PC-3 (cell line): ENCODE measurements around the gene ATP10A. TPM values are rescaled to one million over a fixed set of nuclear protein-coding genes. Genes with fewer than 3 reads are reported as not detected.

Experiments
- ATAC-seq: fragments of 200-7000 bp; cut with Tn5 transposase; 2 replicates; pipeline ENCODE4 v1.9.1; 2020; ENCODE audit warnings: mild to moderate bottlenecking, moderate library complexity
- BruUV-seq: library from RNA; stranded (reverse); fragments of 400-500 nt; replicated peaks from 2 replicates; lab custom pipeline; 2021; lab: Mats Ljungman, UMichigan
- CTCF ChIA-PET: fragments of 300-600 bp; sonication (Branson Sonifier 250); formaldehyde crosslinking; loops from one replicate; lab custom pipeline; 2022; ENCODE audit warnings: antibody characterized with exemption; lab: Charles Lee
- POLR2A ChIA-PET: fragments of 300-600 bp; sonication (Branson Sonifier 250); formaldehyde crosslinking; loops from one replicate; lab custom pipeline; 2022; ENCODE audit warnings: antibody characterized with exemption; ENCODE audit not compliant: unreplicated experiment; lab: Charles Lee
- DNase-seq: peaks from one replicate; pipeline ENCODE4 v3.0.0-alpha.2; 2015
- H2AFZ ChIP-seq: fragments of 300-600 bp; sonication (generic); 2 replicates; pipeline ENCODE4 v1.6.0; 2016; ENCODE audit warnings: antibody characterized with exemption, low read length
- H3F3A ChIP-seq: fragments of 300-600 bp; sonication (generic); one replicate; pipeline ENCODE4 v1.6.0; 2017; ENCODE audit warnings: antibody characterized with exemption, low read length, control low read depth, mild to moderate bottlenecking; ENCODE audit not compliant: unreplicated experiment
- H3K27ac ChIP-seq: fragments of 300-600 bp; sonication (generic); 2 replicates; pipeline ENCODE4 v1.5.1; 2016; ENCODE audit warnings: mild to moderate bottlenecking, low read length
- H3K27me3 ChIP-seq: fragments of 300-600 bp; sonication (generic); 2 replicates; pipeline ENCODE4 v1.6.1; 2016; ENCODE audit warnings: low read length, mixed read lengths
- H3K36me3 ChIP-seq: fragments of 300-600 bp; sonication (generic); 2 replicates; pipeline ENCODE4 v1.6.1; 2016; ENCODE audit warnings: low read depth, mixed run types, low read length, mixed read lengths
- H3K4me1 ChIP-seq: fragments of 300-600 bp; sonication (generic); 2 replicates; pipeline ENCODE4 v1.5.1; 2016; ENCODE audit warnings: low read length; ENCODE audit not compliant: insufficient read depth
- H3K4me2 ChIP-seq: fragments of 300-600 bp; sonication (generic); 2 replicates; pipeline ENCODE4 v1.6.0; 2016; ENCODE audit warnings: low read length
- H3K4me3 ChIP-seq: fragments of 300-600 bp; sonication (generic); 2 replicates; pipeline ENCODE4 v1.5.1; 2016; ENCODE audit warnings: mild to moderate bottlenecking, low read length, mixed read lengths
- H3K79me2 ChIP-seq: fragments of 300-600 bp; sonication (generic); 2 replicates; pipeline ENCODE4 v1.6.1; 2017; ENCODE audit warnings: low read length, mixed read lengths
- H3K9ac ChIP-seq: fragments of 300-600 bp; sonication (generic); 2 replicates; pipeline ENCODE4 v1.6.0; 2016; ENCODE audit warnings: mild to moderate bottlenecking, low read length
- H3K9me2 ChIP-seq: fragments of 300-600 bp; sonication (generic); replicated peaks from 2 replicates; pipeline ENCODE4 v1.6.1; 2016; ENCODE audit warnings: mixed run types, low read length, mixed read lengths
- H3K9me3 ChIP-seq: fragments of 300-600 bp; sonication (generic); 2 replicates; pipeline ENCODE4 v1.6.1; 2016; ENCODE audit warnings: low read length, mixed read lengths
- H4K20me1 ChIP-seq: fragments of 300-600 bp; sonication (generic); 2 replicates; pipeline ENCODE4 v1.6.1; 2016; ENCODE audit warnings: low read length, mixed read lengths
- EZH2 ChIP-seq: fragments of 300-600 bp; sonication (generic); IDR thresholded peaks from one replicate; pipeline ENCODE4 v1.6.1; 2017; ENCODE audit warnings: antibody characterized with exemption, mild to moderate bottlenecking, low read length; ENCODE audit not compliant: unreplicated experiment
- EZH2phosphoT487 ChIP-seq: fragments of 300-600 bp; sonication (generic); IDR thresholded peaks from 2 replicates; pipeline ENCODE4 v1.6.1; 2018; ENCODE audit warnings: mild to moderate bottlenecking, antibody characterized with exemption, low read length, borderline replicate concordance
- intact Hi-C: fragments of 100-400 bp; cut with micrococcal nuclease; formaldehyde crosslinking; loops from 2 replicates; pipeline ENCODE4 v1.9.0; 2023
- total RNA-seq: library from RNA; depleted of rRNA; stranded (reverse); fragments of >200 nt; gene quantifications from 2 replicates; pipeline ENCODE4 v1.2.3, GENCODE V29; 2014
- TF ChIP-seq, protein P1 (sequence below): fragments of 300-600 bp; sonication (generic); conservative IDR thresholded peaks from 2 replicates; pipeline ENCODE4 v1.5.1; 2017; ENCODE audit warnings: antibody characterized with exemption, low read depth, mild to moderate bottlenecking, low read length

The ATP10A gene
- total RNA-seq, 1 experiment from 2014 or later = 2.6 TPM

- H3K4me3 ChIP-seq = no peak overlapping the region
- no peaks in the 10 kb centered on the region for H3K27me3 ChIP-seq
- H3K27ac ChIP-seq = peak overlapping the region; percentile 47; the same call in 1 of the 2 replicates
- BruUV-seq = no TSS peak
- ChIA-PET CTCF (interaction anchor here (0.5 kb wide), 1 partner anchor 32 kb away, joined by 3 read pairs; no protein-coding TSS in a partner anchor), POLR2A (no interaction called here)
- H3K4me1 ChIP-seq = peaks cover 47% of the 10 kb centered on the region
- no peak for TF ChIP-seq EZH2
- TF ChIP-seq EZH2phosphoT487 = no peak
- TF ChIP-seq, protein P1, sequence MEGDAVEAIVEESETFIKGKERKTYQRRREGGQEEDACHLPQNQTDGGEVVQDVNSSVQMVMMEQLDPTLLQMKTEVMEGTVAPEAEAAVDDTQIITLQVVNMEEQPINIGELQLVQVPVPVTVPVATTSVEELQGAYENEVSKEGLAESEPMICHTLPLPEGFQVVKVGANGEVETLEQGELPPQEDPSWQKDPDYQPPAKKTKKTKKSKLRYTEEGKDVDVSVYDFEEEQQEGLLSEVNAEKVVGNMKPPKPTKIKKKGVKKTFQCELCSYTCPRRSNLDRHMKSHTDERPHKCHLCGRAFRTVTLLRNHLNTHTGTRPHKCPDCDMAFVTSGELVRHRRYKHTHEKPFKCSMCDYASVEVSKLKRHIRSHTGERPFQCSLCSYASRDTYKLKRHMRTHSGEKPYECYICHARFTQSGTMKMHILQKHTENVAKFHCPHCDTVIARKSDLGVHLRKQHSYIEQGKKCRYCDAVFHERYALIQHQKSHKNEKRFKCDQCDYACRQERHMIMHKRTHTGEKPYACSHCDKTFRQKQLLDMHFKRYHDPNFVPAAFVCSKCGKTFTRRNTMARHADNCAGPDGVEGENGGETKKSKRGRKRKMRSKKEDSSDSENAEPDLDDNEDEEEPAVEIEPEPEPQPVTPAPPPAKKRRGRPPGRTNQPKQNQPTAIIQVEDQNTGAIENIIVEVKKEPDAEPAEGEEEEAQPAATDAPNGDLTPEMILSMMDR = no peak
- intact Hi-C loops = no loop called here
- no peak; the same call in 1 of the 2 replicates for ATAC-seq
- H3K9me2 ChIP-seq = no peaks in the 10 kb centered on the region
- H3K36me3 ChIP-seq = no peaks in the 10 kb centered on the region
- H2AFZ ChIP-seq = no peak overlapping the region
- no peaks in the 10 kb centered on the region for H3K9me3 ChIP-seq
- DNase-seq = peak; percentile 83
- H3K79me2 ChIP-seq = no peaks in the 10 kb centered on the region
- no peaks in the 10 kb centered on the region for H4K20me1 ChIP-seq
- no peak overlapping the region for H3K9ac ChIP-seq
- no peaks in the 10 kb centered on the region for H3F3A ChIP-seq
- H3K4me2 ChIP-seq = peak overlapping the region; percentile 19; the same call in 1 of the 2 replicates
Measured at GRCh38 chr15:25900901-25901300, 37.8 kb upstream of the ATP10A start.

DNA sequence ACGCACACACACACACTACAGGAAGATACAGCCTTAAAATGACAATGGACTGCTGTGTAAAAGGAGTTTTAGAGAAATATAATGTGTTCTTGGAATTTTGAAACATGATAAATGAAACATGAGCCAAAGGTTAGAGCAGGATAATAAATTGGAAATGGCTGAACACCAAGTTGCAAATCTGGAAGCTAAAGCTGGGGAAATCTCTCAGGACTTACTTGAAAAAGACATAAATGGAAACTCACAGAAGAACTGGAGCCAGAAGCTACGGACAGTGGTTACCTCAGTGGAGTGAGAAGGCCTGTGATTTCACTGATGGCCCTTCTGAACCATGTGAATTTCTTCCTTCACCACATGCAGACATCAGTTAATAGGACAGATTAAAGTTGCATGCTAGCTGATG, 37.3 kb upstream of the ATP10A start:
- Histone ChIP-seq H2AFZ (no peak overlapping the region), H3K9me3 (no peaks in the 10 kb centered on the region), H3K4me1 (peaks cover 47% of the 10 kb centered on the region), H3K27me3 (no peaks in the 10 kb centered on the region), H3K9ac (no peak overlapping the region), H4K20me1 (no peaks in the 10 kb centered on the region), H3K4me3 (no peak overlapping the region), H3F3A (no peaks in the 10 kb centered on the region), H3K27ac (peak overlapping the region; percentile 47), H3K4me2 (peak overlapping the region; percentile 19), H3K36me3 (no peaks in the 10 kb centered on the region), H3K79me2 (no peaks in the 10 kb centered on the region), H3K9me2 (no peaks in the 10 kb centered on the region)
- no TSS peak for BruUV-seq
- intact Hi-C loops = no loop called here
- CTCF ChIA-PET = no interaction called here
- ATAC-seq (no peak), DNase-seq (no peak)
- TF ChIP-seq, protein P1 = no peak
- TF ChIP-seq EZH2phosphoT487 (no peak), EZH2 (no peak)
- POLR2A ChIA-PET = no interaction called here

DNA sequence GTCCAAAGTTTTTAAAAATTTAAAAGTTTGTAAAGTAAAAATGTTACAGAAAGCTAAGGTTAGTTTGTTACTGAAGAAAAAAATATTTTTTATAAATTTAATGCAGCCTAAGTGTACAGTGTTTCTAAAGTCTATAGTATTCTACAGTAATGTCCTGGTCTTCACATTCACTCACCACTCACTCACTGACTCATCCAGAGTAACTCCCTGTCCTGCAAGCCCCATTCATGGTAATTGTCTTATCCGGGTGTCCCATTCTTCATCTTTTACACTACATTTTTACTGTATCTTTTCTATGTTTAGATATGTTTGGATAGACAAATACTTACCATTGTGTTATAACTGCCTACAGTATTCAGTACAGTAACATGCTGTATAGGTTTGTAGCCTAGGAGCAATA, 36.7 kb upstream of the ATP10A start:
- H3K4me1 ChIP-seq = peaks cover 46% of the 10 kb centered on the region
- TF ChIP-seq EZH2 (no peak), EZH2phosphoT487 (no peak)
- TF ChIP-seq, protein P1 = no peak
- intact Hi-C loops = no loop called here
- no peaks in the 10 kb centered on the region for H3K79me2 ChIP-seq
- ATAC-seq (no peak), DNase-seq (no peak)
- H3K27ac ChIP-seq = no peak overlapping the region
- no peaks in the 10 kb centered on the region for H3K9me2 ChIP-seq
- H3K36me3 ChIP-seq = no peaks in the 10 kb centered on the region
- H2AFZ ChIP-seq = no peak overlapping the region
- H3K4me3 ChIP-seq = no peak overlapping the region
- H3F3A ChIP-seq = no peaks in the 10 kb centered on the region
- 0 out of 2 replicates have a peak overlapping the region, but pooled peaks have one; percentile 19 for H3K4me2 ChIP-seq
- CTCF ChIA-PET = no interaction called here
- no peaks in the 10 kb centered on the region for H3K9me3 ChIP-seq
- POLR2A ChIA-PET = no interaction called here
- H3K27me3 ChIP-seq = no peaks in the 10 kb centered on the region
- BruUV-seq = no TSS peak
- no peaks in the 10 kb centered on the region for H4K20me1 ChIP-seq
- no peak overlapping the region for H3K9ac ChIP-seq
